Measurements from ENCODE around the gene VAMP7.
"Not testable (repeated sequence)": the region's sequence is repeated elsewhere in the genome, so short reads cannot be mapped to it uniquely, and the experiment has no call there.

VAMP7 gene, protein sequence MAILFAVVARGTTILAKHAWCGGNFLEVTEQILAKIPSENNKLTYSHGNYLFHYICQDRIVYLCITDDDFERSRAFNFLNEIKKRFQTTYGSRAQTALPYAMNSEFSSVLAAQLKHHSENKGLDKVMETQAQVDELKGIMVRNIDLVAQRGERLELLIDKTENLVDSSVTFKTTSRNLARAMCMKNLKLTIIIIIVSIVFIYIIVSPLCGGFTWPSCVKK

DNA sequence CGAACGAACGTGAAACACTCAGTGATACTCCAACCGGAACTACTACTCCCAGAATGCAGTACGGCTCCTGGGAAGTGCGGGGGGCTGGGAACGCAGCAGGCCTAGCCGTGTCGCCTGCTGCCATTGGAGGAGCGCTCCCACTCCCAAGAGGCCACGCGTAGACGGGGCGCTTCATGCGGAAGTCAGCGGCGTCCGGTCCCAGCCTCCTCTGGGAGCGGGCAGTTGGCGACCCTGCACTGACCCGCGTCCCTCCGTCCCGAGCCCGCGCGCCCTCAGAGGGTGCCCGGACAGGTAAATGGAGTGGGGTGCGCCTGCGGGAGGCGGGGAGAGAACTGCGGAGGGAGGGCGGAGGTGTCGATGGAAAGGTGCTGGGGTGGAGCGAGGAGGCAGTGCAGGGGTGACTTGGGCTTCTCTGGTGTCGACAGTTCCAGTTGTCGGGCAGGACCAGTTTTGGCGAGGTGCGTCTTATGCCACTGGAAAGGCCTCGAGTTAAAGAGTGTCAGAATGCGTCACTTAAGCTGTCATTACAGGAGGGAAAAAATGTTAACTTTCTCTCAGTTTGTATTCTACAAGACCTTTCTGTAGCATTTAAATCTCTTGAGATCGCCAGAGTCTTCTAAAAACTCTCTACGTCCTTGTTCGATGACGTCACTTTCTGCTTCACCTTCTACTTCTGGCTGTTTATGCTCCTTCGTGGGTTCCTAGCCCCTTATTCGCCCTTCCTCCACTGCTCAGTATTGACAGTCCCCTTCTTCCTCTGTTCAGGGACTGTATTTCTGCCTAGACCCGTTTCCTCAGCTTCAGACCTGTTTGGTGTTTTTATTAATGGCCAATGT, at the start of gene VAMP7:
Gene VAMP7 (plus strand): TSS at position 188 of the 836 bp plus-strand sequence. CDS start 8,122 bp downstream, outside the sequence.
- DNase-seq (ENCODE audit: low read depth, low spot score): peak; percentile 61

DNA sequence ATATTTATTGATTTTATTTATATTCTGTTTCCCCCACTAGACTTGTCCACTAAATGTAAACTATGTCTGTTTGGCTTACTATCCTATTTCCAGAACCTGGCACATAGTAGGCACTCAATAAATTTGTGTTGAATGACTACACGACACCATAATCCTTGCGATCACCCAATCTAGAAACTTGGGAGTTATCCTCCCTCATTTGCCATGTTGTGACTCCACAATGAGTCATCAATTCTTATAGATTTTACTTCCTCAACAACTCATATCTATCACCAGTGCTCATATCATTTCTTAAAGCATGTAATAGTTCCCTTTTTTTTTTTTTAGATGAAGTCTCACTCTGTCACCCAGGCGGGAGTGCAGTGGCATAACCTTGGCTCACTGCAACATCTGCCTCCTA, 39.9 kb upstream of the VAMP7 start:
- no peak for DNase-seq (ENCODE audit: low read depth, low spot score)

DNA sequence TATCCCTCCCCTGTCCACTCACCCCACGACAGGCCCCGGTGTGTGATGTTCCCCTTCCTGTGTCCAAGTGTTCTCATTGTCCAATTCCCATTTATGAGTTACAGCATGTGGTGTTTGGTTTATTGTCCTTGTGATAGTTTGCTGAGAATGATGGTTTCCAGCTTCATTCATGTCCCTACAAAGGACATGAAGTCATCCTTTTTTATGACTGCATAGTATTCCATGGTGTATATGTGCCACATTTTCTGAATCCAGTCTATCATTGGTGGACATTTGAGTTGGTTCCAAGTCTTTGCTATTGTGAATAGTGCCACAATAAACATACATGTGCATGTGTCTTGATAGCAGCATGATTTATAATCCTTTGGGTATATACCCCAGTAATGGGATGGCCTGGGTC, 29.4 kb upstream of the VAMP7 start:
- DNase-seq (ENCODE audit: low read depth, low spot score): not testable (repeated sequence)

DNA sequence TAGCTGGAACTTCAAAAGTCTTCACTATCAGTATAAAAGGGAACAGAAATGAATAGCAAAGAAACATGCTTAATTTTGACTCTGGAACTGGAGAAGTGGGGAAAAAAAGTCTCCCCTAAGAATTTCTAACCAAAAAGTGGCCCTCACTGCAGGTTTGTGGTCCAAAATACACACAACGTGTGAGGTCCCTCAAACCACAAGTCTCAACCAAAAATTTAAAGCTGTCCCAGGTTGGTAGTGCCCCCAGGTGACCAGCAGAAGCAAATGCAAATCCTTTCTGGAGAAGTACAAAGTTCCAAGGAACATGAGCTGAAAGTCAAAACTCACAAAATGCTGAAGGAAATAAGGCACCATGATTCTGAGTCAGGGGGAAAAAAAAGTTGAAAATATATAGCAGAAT, 23.6 kb upstream of the VAMP7 start:
- no peak for DNase-seq (ENCODE audit: low read depth, low spot score)

DNA sequence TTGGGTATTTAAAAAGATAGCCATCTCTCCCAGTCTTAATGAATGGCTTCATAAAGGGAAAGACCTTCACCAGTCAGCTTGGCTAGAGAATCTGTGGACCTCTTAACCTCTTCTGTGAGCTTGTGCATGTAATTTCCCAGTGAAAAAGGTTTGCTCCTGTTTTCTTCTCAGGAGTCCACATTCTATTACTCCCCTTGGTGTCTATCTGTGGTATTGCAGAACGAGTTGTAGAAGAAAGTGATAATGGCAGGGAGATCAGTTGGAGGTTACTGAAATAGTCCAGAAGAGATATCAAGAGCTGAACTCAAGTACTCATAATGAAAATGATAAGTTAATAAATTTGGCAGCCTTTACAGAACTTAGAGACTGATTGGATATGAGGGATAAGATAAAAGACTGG, 16.5 kb upstream of the VAMP7 start:
- no peak for DNase-seq (ENCODE audit: low read depth, low spot score)

DNA sequence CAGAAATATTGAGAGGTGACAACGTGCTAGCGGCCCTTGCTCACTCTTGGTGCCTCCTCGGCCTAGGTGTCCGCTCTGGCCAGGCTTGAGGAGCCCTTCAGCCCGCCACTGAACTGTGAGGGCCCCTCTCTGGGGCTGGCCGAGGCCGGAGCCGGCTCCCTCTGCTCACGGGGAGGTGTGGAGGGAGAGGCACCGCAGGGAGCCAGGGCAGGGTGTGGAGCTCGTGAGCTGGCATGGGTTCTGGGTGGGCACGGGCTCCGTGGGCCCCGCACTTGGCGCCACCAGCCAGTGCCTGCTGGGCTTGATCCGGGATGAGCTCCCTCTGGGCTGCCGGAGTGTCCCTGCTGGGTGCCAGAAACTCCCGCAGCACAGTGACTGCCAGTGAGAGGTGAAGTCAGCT, 16.0 kb upstream of the VAMP7 start:
- DNase-seq (ENCODE audit: low read depth, low spot score): no peak

DNA sequence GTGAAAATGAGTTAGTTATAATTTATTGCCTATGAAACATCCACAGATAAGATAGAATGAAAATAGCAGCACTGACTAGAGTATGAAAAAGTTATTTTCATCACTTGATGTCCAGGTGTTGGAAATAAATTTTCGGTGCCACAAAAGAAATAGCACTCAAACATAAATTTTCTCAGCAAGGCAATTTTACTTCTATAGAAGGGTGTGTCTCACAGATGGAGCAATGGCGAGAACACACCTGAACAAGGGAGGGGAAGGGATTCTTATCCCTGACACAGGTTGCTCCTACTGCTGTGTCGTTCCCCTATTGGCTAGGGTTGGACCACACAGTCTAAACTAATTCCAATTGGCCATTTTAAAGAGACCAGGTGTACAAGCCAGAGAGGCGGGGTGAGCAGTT, 13.3 kb upstream of the VAMP7 start:
- DNase-seq (ENCODE audit: low read depth, low spot score): no peak

DNA sequence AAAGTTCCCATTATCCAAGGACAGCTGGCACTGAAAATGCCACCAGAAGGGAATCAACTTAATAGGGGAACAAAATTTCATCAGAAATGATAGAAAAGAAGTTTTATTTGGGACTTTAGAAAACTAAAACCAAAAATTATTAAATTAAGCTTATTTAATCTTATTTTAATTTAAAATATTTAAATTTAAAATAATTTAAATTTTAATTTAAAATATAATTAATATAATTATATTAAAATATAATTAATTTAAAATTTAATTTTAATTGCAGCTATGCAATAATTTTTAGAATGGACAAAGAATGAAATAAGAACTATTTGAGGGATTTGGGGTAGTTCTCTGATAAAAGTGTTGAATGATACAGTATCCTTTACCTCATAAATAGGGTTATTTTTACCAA, 10.2 kb upstream of the VAMP7 start:
- DNase-seq (ENCODE audit: low read depth, low spot score): no peak

DNA sequence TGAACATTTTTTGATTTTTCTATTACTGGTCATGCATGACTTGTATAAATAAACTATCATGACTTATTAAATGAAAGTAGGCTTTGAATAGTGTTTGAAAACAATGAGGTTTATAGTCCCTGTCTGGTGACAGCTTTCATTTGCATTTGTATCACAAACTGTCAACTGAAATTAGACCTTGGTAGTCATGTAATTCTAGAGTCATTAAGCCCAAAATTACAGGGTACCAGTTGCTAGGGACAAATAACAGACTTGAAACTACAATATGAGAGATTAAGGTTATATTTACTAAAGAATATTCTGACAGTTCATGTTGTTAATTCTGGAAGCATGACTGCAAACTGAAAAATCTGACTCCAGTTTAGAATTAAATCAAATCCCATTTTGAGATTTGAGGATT, 9.2 kb upstream of the VAMP7 start:
- no peak for DNase-seq (ENCODE audit: low read depth, low spot score)

DNA sequence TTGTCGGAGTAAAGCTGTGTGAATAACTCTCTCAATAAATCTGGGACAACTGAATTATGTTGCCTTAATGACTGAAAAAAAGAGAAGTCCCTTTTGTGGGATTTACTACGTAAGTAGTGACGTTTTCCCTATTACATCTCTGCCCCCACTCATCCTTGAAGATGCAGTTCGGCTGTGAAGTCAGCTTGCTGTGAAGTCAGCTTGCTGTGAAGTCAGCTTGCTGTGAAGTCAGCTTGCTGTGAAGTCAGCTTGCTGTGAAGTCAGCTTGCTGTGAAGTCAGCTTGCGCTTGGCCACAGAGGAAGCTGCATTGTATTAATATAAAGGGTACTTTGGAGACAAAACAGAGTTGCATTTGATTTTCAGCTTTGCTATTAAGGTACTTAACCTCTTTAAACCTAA, 8.0 kb upstream of the VAMP7 start:
- DNase-seq (ENCODE audit: low read depth, low spot score): no peak

DNA sequence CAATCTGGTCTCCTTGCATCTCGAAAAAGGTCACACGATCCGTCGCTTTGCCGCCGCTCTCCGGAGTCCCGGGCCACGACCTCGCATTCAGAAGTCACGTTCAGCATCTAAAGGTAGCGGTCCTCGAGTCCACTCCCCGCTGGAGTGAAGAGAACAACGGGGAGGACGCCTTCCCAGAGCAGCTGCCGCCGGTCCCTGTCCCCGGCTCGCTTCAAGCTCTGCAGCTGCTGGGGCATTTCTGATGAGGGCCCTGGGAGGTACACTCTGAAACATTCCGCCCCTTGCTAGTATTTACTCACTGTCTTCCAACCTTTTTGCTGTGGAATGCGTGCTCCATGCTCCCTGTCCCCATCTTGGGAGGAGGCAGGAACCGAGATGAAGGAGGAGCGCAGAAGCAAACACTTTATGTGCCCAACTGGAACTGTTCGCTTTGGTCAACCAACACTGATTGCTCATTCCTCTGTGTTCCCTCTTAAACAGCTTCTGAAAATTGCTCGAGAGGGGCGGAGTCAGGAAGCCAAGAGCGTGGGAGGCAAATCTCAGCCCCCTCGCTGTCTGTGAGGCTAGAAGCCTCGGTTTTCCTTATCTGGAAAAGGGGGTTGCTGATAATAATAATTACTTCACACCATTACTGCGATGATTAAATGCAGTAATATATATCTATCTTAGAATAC, 6.4 kb upstream of the VAMP7 start:
- no peak for DNase-seq (ENCODE audit: low read depth, low spot score)

DNA sequence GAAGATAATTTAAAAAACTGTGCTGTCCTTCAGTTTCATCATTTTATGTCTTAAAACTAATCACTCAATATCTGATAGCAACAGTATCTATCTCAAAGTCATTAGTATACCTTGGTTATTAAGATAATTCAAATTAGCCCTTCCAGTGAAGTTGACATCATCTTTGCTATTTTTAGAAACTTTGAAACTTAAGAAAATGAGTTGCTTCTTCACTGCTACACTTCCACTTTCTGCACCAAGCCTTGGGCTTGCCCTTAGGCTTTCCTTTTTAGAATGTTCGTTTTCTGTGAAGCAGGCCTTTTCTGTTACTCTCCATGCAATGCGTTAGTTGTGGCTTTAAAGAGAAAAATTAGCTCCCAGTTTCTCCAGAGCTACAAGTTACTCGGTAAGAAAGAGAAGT, 4.4 kb upstream of the VAMP7 start:
- no peak for DNase-seq (ENCODE audit: low read depth, low spot score)

DNA sequence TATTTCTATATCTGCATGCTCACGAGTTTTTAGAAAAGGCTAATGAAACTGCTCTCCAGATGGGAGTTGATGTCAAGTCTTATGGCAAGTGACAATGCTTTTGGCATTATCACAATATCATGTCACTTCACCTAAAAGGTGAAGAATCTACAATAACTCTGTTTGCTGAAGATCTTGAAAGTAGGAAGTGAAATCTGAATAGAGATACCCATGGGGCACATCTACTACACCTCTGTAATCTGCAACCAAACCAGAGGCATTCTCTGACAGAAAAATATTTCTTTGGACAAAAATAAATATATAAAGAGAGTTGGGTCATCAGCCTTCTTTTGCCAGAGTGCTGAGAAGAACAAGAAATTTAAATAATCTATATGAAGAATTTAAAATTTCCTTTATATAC, 3.9 kb upstream of the VAMP7 start:
- DNase-seq (ENCODE audit: low read depth, low spot score): no peak

DNA sequence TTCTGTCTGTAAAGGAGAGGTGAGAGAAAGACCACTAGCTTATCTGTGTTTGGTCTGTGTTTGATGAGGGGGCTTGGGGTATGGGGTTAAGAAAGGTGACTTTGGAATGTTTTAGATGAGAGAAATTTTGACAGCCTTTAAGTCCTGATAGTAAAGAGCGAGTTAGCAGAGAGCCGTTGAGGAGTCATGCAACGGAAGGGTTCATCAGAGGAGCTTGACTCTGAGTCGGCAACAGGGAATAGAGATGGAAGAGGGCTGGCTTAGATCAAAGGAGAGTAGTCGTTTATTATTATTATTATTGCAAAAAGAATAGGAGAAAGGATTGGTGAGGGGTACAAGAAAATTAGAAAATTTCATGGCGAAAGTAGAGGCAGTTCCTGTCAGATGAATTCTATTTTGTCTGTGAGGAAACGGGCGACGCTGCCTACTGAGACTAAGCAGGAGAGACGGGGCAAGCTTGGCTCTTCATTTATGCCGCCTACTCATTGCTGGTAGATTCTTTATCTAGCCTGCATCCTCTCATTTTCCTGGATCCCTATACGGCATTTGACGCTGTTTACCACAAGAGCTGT, 473 bp upstream of the VAMP7 start:
- no peak for DNase-seq (ENCODE audit: low read depth, low spot score)

DNA sequence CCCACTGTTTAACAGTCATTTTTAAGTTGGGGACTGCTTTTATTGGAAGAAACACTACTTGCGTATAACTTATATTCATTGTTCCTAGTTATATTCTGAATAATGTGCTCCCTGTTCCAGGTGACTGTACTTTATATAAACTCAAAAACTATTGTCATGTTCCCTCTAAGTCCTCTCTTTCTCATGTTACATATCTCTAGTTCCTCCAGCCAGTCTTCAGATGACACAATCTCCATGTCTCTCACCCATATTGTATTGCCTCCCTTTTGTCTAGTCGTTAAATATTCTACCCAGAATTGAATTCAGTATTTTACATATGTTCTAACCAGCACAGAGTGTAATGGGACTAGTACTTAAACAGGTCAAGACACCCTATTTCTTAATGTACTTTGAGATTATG, 5.3 kb downstream of the VAMP7 start:
- DNase-seq (ENCODE audit: low read depth, low spot score): no peak

DNA sequence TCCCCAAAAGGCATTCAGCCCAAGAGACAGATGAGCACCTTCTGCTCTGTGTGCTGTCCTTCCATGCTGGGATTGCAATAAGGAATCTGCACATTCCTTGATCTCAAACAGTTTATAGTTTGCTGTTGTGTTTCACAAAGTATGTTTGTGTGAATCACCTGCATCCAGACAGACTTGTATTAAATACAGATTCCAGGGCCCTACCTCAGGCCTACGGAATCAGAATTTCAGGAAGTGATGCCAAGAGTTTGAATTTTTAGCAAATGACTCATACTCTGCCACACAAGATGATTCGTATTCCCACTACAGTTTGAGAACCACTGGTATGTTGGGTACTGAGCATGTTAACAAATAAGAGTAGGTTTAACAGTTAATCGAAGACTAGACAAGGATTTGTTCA, 7.0 kb downstream of the VAMP7 start:
- no peak for DNase-seq (ENCODE audit: low read depth, low spot score)

DNA sequence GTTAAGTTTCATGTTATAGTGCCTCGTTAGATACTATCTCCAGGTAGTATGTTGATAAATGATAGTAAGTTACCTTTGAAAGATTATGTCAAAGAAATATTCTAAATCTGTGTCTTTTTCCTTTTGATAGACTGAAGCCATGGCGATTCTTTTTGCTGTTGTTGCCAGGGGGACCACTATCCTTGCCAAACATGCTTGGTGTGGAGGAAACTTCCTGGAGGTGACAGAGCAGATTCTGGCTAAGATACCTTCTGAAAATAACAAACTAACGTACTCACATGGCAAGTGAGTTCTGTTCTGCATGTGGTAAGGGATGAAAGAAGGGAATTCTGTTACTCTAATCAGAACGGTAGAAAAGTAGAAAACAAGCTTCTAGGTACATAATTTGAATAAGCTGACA, 8.2 kb downstream of the VAMP7 start:
- DNase-seq (ENCODE audit: low read depth, low spot score): no peak

DNA sequence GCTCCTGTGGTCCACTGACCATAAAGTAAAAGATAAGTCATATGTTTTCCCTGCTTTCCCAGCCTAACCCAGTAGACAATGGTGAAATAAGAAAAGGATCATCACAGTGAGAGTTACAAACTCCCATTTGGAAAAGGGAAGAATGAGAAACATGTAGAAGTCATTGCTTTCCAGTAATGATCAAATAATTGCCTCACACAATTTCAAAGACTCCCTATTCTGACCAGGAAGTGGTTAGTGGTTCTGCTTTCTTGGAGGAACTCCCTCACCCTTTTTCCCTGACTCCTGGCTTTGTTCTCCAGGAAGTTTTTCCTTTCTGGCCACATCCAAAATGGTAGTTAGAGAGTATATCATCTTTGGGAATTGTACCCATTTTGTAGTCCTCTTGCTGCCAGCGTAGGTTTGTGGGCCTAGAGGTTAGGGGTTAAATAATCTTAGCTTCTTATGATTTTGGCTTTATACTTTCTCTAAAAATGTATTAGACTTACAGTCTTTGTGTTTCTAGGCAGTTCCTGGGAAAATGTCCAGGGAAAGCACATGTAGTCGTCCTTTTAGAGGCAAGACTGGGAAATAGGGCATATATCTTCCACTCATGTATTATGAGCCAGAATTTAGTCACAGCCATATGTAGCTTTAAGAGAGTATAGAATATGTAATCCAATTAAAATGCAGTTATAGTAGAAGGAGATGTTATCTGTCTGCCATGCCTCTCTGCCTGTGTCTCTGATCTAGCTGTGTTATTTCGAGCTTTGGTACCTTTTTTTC, 10.5 kb downstream of the VAMP7 start:
- DNase-seq (ENCODE audit: low read depth, low spot score): no peak

DNA sequence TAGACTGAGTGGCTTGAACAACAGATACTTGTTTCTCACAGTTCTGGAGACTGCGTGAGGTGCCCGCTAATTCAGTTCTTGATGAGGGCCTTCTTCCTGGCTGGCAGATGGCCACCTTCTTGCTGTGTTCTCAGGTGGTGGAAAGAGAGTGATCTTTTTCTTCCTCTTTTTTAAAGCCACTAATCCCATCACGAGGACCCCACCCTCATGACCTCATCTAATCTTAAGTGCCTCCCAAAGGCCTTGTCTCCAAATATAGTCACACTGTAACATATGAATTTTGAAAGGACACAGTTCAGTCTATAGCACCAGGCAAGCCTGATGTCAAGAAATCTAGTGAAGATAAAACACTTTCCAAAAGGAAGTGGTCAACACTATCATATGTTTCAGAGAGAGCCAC, 12.4 kb downstream of the VAMP7 start:
- DNase-seq (ENCODE audit: low read depth, low spot score): no peak

DNA sequence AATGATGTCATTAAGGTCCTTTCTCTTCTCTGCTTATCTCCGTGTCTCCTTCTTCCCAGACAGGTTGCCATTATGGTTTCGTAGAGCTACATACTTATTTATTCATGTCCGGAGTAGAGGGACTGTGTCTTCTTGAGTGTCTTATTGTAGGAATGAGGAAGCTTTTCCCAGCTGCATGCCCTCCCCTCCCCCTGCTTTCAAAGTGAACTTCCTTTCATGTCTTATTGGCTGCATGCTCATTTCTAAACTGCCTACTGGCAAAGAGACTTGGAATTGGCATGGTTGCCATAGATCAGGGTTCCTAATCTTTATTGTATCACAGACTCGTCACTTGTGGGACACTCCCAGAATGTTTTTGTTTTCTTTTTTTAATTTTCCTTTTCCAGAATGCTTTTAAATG, 15.4 kb downstream of the VAMP7 start:
- no peak for DNase-seq (ENCODE audit: low read depth, low spot score)

DNA sequence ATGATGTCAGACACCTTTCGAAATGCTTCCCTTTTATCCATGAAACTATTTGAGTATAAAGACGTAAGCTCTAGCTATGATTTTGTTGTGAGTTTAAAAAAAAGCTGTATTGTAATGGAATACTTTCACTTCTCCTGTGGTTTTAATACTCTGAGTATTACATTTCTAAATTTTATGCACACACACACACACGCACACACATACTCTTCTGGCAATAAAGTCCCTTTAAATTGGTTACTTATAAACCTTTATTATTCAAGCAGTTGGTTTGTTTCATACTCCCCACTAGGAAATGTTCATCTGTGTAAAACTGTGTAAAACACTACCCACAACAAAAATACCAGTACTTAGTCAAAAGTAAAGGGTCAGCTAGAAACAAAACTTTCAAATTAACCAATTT, 18.2 kb downstream of the VAMP7 start:
- no peak for DNase-seq (ENCODE audit: low read depth, low spot score)

DNA sequence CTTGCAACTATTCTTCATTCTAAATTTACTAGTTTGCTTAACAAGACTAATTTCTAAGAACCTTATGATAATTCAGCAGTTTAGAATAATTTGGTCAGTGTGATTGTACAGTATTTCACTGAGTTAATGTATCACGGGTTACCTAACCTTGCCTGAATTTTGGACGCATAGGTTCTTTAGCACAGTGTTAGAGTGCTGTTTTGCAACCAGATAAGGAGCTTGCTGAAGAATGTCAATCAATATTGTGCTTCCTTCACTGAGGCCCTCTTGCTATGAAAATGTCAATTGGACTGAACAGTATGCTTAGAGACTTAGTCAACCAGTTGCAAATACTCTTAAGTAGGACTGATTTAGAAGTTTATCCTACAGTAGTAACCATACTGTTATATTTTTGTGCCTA, 19.6 kb downstream of the VAMP7 start:
- DNase-seq (ENCODE audit: low read depth, low spot score): no peak

Data from activated CD4-positive, CD25-positive, alpha-beta regulatory T cell treated with anti-CD3 and anti-CD28 coated beads, Interleukin-2, amount 50 U/mL, for 16 hours (primary cell).